ENCODE data around the gene CDC42. TPM values are rescaled to one million over a fixed set of nuclear protein-coding genes. Genes with fewer than 3 reads are reported as not detected.

CDC42 gene
- total RNA-seq, 4 donors from 2014 or later = 228 to 244 (median 240) TPM

GRCh38 chr1:22037520-22037919, 15.0 kb upstream of the CDC42 start:
- no peak for TF ChIP-seq POLR2A (IDR thresholded peaks at IDR 0.05)
- no peak for TF ChIP-seq CTCF (IDR thresholded peaks at IDR 0.05)
- no peaks in the 10 kb centered on the region for H3K9me3 ChIP-seq
- DNase-seq = no peak
- intact Hi-C loops (cut with DNase I) = no loop called here
- no peaks in the 10 kb centered on the region for H3K36me3 ChIP-seq
- 72 to 81% methylated on average over 7 of the region's 7 CpGs for WGBS, 2 donors
- no peaks in the 10 kb centered on the region for H3K27me3 ChIP-seq
- H3K4me3 ChIP-seq (replicated peaks in 1 of 3) = no peak overlapping the region
- peaks cover 0 to 11% of the 10 kb centered on the region in 2 donors for H3K4me1 ChIP-seq
- no peak overlapping the region for H3K27ac ChIP-seq

GRCh38 chr1:22038036-22038435, 14.5 kb upstream of the CDC42 start:
- H3K4me1 ChIP-seq = peaks cover 0 to 13% of the 10 kb centered on the region in 2 donors
- TF ChIP-seq CTCF (IDR thresholded peaks at IDR 0.05) = no peak
- no peak for TF ChIP-seq POLR2A (IDR thresholded peaks at IDR 0.05)
- no peaks in the 10 kb centered on the region for H3K36me3 ChIP-seq
- no peak overlapping the region for H3K27ac ChIP-seq
- no peak overlapping the region for H3K4me3 ChIP-seq (replicated peaks in 1 of 3)
- intact Hi-C loops (cut with DNase I) = no loop called here
- H3K9me3 ChIP-seq = no peaks in the 10 kb centered on the region
- WGBS, 2 donors = 92 to 94% methylated on average over 5 of the region's 5 CpGs
- DNase-seq = no peak
- H3K27me3 ChIP-seq = no peaks in the 10 kb centered on the region

- intact Hi-C loops (cut with DNase I) = no loop called here
- Histone ChIP-seq H3K4me3 (replicated peaks in 1 of 3) (no peak overlapping the region), H3K36me3 (no peaks in the 10 kb centered on the region), H3K9me3 (no peaks in the 10 kb centered on the region), H3K27ac (peak overlapping the region; percentile 13 to 55 (median 42)), H3K27me3 (no peaks in the 10 kb centered on the region), H3K4me1 (peaks cover 0 to 17% of the 10 kb centered on the region in 2 donors)
- DNase-seq = peak; percentile 88 to 89
- TF ChIP-seq POLR2A (IDR thresholded peaks at IDR 0.05) (no peak), CTCF (IDR thresholded peaks at IDR 0.05) (peak in 1 of 6 experiments; percentile 21)
- 20 to 28% methylated on average over 6 of the region's 6 CpGs for WGBS, 2 donors
Measured at GRCh38 chr1:22039594-22040285, 12.8 kb upstream of the CDC42 start.

GRCh38 chr1:22040286-22040623, 12.3 kb upstream of the CDC42 start:
- TF ChIP-seq CTCF (IDR thresholded peaks at IDR 0.05) = no peak
- TF ChIP-seq POLR2A (IDR thresholded peaks at IDR 0.05) = no peak
- H3K4me1 ChIP-seq = peaks cover 0 to 17% of the 10 kb centered on the region in 2 donors
- H3K27ac ChIP-seq = peak overlapping the region; percentile 12 to 42 (median 13)
- no peak overlapping the region for H3K4me3 ChIP-seq (replicated peaks in 1 of 3)
- no peaks in the 10 kb centered on the region for H3K9me3 ChIP-seq
- intact Hi-C loops (cut with DNase I) = no loop called here
- no peaks in the 10 kb centered on the region for H3K36me3 ChIP-seq
- H3K27me3 ChIP-seq = no peaks in the 10 kb centered on the region
- DNase-seq = no peak
- 96 to 97% methylated on average over 5 of the region's 5 CpGs for WGBS, 2 donors

GRCh38 chr1:22041505-22041904, 11.0 kb upstream of the CDC42 start:
- no peak for DNase-seq
- Histone ChIP-seq H3K4me1 (peaks cover 0 to 17% of the 10 kb centered on the region in 2 donors), H3K36me3 (no peaks in the 10 kb centered on the region), H3K9me3 (no peaks in the 10 kb centered on the region), H3K27ac (no peak overlapping the region), H3K4me3 (replicated peaks in 1 of 3) (no peak overlapping the region), H3K27me3 (no peaks in the 10 kb centered on the region)
- TF ChIP-seq POLR2A (IDR thresholded peaks at IDR 0.05) = no peak
- no peak for TF ChIP-seq CTCF (IDR thresholded peaks at IDR 0.05)
- intact Hi-C loops (cut with DNase I) = no loop called here
- WGBS, 2 donors = 100% methylated on average over 1 of the region's 1 CpG
